PC-9 (cell line): ENCODE measurements around the gene HAUS5.

Experiments
- EZH2 ChIP-seq: fragments of 200-600 bp; sonication (generic); IDR thresholded peaks from 2 replicates; pipeline ENCODE4 v1.8.0; 2017; ENCODE audit warnings: antibody characterized with exemption, low read depth
- TF ChIP-seq, protein P1 (sequence below): fragments of 200-600 bp; sonication (generic); conservative IDR thresholded peaks from 2 replicates; pipeline ENCODE4 v1.6.1; 2017; ENCODE audit warnings: mixed run types, antibody characterized with exemption, mild to moderate bottlenecking, moderate library complexity

DNA sequence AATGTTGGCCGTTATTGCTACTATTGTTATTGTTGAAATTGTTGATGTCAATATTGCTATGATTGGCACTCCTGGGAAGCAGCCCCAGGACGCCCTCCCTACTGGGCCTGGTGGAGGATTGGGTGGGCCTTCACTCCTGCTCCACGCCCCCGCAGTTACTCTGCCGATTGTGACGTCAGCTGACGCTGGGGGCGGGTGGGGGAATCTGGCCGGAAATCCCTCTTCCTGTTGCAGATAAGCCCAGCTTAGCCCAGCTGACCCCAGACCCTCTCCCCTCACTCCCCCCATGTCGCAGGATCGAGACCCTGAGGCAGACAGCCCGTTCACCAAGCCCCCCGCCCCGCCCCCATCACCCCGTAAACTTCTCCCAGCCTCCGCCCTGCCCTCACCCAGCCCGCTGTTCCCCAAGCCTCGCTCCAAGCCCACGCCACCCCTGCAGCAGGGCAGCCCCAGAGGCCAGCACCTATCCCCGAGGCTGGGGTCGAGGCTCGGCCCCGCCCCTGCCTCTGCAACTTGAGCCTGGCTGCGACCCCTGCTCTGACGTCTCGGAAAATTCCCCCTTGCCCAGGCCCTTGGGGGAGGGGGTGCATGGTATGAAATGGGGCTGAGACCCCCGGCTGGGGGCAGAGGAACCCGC lies 29.1 kb downstream of the HAUS5 start, which contains the start of gene ETV2:
- TF ChIP-seq, protein P1, sequence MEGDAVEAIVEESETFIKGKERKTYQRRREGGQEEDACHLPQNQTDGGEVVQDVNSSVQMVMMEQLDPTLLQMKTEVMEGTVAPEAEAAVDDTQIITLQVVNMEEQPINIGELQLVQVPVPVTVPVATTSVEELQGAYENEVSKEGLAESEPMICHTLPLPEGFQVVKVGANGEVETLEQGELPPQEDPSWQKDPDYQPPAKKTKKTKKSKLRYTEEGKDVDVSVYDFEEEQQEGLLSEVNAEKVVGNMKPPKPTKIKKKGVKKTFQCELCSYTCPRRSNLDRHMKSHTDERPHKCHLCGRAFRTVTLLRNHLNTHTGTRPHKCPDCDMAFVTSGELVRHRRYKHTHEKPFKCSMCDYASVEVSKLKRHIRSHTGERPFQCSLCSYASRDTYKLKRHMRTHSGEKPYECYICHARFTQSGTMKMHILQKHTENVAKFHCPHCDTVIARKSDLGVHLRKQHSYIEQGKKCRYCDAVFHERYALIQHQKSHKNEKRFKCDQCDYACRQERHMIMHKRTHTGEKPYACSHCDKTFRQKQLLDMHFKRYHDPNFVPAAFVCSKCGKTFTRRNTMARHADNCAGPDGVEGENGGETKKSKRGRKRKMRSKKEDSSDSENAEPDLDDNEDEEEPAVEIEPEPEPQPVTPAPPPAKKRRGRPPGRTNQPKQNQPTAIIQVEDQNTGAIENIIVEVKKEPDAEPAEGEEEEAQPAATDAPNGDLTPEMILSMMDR = no peak
- no peak for TF ChIP-seq EZH2
